HCT116 (cell line): ENCODE results near the gene TPSD1. TPM values are rescaled to one million over a fixed set of nuclear protein-coding genes. Genes with fewer than 3 reads are reported as not detected.

Source experiments
- ATAC-seq: fragments of 200-7000 bp; cut with Tn5 transposase; 2 replicates; pipeline ENCODE4 v1.9.1; 2020; ENCODE audit warnings: mild to moderate bottlenecking, moderate library complexity
- BruUV-seq: library from RNA; stranded (reverse); fragments of 400-500 nt; replicated peaks from 2 replicates; lab custom pipeline; 2021; lab: Mats Ljungman, UMichigan
- CTCF ChIA-PET: fragments of 300-600 bp; sonication (Branson Sonifier 250); formaldehyde crosslinking; loops from one replicate; lab custom pipeline; 2021; ENCODE audit warnings: antibody characterized with exemption; lab: Charles Lee
- POLR2A ChIA-PET: fragments of 300-600, 350-600 bp; sonication (Branson Sonifier 250); formaldehyde crosslinking; loops from one replicate; lab custom pipeline; 2021; ENCODE audit warnings: antibody characterized with exemption; lab: Charles Lee
- RAD21 ChIA-PET, 2 experiments: fragments of 300-600 bp; sonication (Branson Sonifier 250); formaldehyde crosslinking; loops; one replicate each; lab custom pipeline; 2023; ENCODE audit warnings: low total read pairs in 2 of 2; ENCODE audit not compliant: uncharacterized antibody in 2 of 2, unreplicated experiment in 2 of 2, low non-redundant PET in 1 of 2; lab: Charles Lee
- DNase-seq: peaks from one replicate; pipeline ENCODE4 v3.0.0-alpha.2; 2010; ENCODE audit warnings: low read depth, low spot score
- H2AFZ ChIP-seq: fragments of 200-600 bp; shearing (Covaris generic), sonication (generic); 2 replicates; pipeline ENCODE4 v1.6.1; 2017; ENCODE audit warnings: low read depth, mixed run types, mixed read lengths, antibody characterized with exemption, low read length; ENCODE audit not compliant: poor library complexity, severe bottlenecking
- H3K27ac ChIP-seq: 2 replicates; pipeline ENCODE4 v1.5.1; 2012; ENCODE audit warnings: low read depth, low read length
- H3K27me3 ChIP-seq: fragments of 200-600 bp; sonication (generic); 2 replicates; pipeline ENCODE4 v1.6.1; 2016; ENCODE audit warnings: mixed run types, low read length, mixed read lengths; ENCODE audit not compliant: insufficient read depth
- H3K36me3 ChIP-seq, 2 experiments: fragments of 200-500 bp in 1 of 2; fragments of 200-600 bp in 1 of 2; sonication (Bioruptor generic) in 1 of 2; sonication (generic) in 1 of 2; 2 replicates each; pipeline versions ENCODE4 v1.5.1 to v1.6.1; 2014 to 2016; ENCODE audit warnings: low read length in 2 of 2, inconsistent platforms in 1 of 2, mixed read lengths in 1 of 2, mixed run types in 1 of 2; ENCODE audit not compliant: insufficient read depth in 2 of 2, control insufficient read depth in 1 of 2
- H3K4me1 ChIP-seq, 2 experiments: fragments of 200-600 bp in 1 of 2; sonication (generic) in 1 of 2; 2 replicates each; pipeline versions ENCODE4 v1.5.1 to v1.6.1; 2012 to 2017; ENCODE audit warnings: low read length in 2 of 2, inconsistent platforms in 1 of 2, mild to moderate bottlenecking in 1 of 2, mixed read lengths in 1 of 2, mixed run types in 1 of 2, moderate library complexity in 1 of 2; ENCODE audit not compliant: insufficient read depth in 2 of 2, control insufficient read depth in 1 of 2
- H3K4me2 ChIP-seq: fragments of 200-600 bp; sonication (generic); 2 replicates; pipeline ENCODE4 v1.6.1; 2017; ENCODE audit warnings: mixed run types, low read length, mixed read lengths
- H3K4me3 ChIP-seq, 2 experiments: fragments of 200-600 bp in 1 of 2; sonication (generic) in 1 of 2; replicated peaks in 1 of 2; 2 replicates each; pipeline ENCODE4 v1.5.1; 2011 to 2016; ENCODE audit warnings: low read length in 2 of 2, control low read depth in 1 of 2, low read depth in 1 of 2, mild to moderate bottlenecking in 1 of 2, mixed read lengths in 1 of 2, mixed run types in 1 of 2
- H3K79me2 ChIP-seq: fragments of 200-600 bp; sonication (generic); 2 replicates; pipeline ENCODE4 v1.6.1; 2017; ENCODE audit warnings: mild to moderate bottlenecking, mixed run types, low read length, moderate library complexity, mixed read lengths; ENCODE audit not compliant: insufficient read depth
- H3K9ac ChIP-seq: fragments of 200-600 bp; sonication (generic); 2 replicates; pipeline ENCODE4 v1.6.1; 2016; ENCODE audit warnings: low read length, mixed read lengths
- H3K9me2 ChIP-seq: fragments of 200-600 bp; sonication (generic), shearing (Covaris generic); 2 replicates; pipeline ENCODE4 v1.6.1; 2017; ENCODE audit warnings: mixed run types, mild to moderate bottlenecking, moderate library complexity; ENCODE audit not compliant: insufficient read depth
- H3K9me3 ChIP-seq, 2 experiments: fragments of 200-500 bp in 1 of 2; fragments of 200-600 bp in 1 of 2; sonication (Bioruptor generic) in 1 of 2; sonication (generic) in 1 of 2; 2 replicates each; pipeline ENCODE4 v1.6.1; 2014 to 2017; ENCODE audit warnings: low read length in 2 of 2, mixed read lengths in 2 of 2, inconsistent platforms in 1 of 2, low read depth in 1 of 2, mild to moderate bottlenecking in 1 of 2, mixed run types in 1 of 2, moderate library complexity in 1 of 2; ENCODE audit not compliant: control insufficient read depth in 1 of 2, insufficient read depth in 1 of 2
- H4K20me1 ChIP-seq: fragments of 200-600 bp; sonication (generic), shearing (Covaris generic); 2 replicates; pipeline ENCODE4 v1.6.1; 2017; ENCODE audit warnings: mixed run types, mild to moderate bottlenecking, moderate library complexity; ENCODE audit not compliant: insufficient read depth
- ATF3 ChIP-seq: IDR thresholded peaks from 2 replicates; pipeline ENCODE4 v1.6.1; 2012
- CBX3 ChIP-seq: IDR thresholded peaks from 2 replicates; pipeline ENCODE4 v1.6.1; 2012; ENCODE audit warnings: low read depth
- CEBPB ChIP-seq: IDR thresholded peaks from 2 replicates; pipeline ENCODE4 v1.6.1; 2012; ENCODE audit warnings: low read depth
- EGR1 ChIP-seq: IDR thresholded peaks from 2 replicates; pipeline ENCODE4 v1.6.1; 2012; ENCODE audit warnings: low read depth
- ELF1 ChIP-seq: IDR thresholded peaks from 2 replicates; pipeline ENCODE4 v1.6.1; 2012; ENCODE audit warnings: low read depth, borderline replicate concordance
- EZH2phosphoT487 ChIP-seq: fragments of 200-600 bp; IDR thresholded peaks from 2 replicates; pipeline ENCODE4 v1.6.1; 2018; ENCODE audit warnings: antibody characterized with exemption, borderline replicate concordance
- FOSL1 ChIP-seq: IDR thresholded peaks from 2 replicates; pipeline ENCODE4 v1.6.1; 2012; ENCODE audit warnings: low read depth
- JUND ChIP-seq: IDR thresholded peaks from 2 replicates; pipeline ENCODE4 v1.6.1; 2012
- MAX ChIP-seq: IDR thresholded peaks from 2 replicates; pipeline ENCODE4 v1.6.1; 2012
- POLR2A ChIP-seq: IDR thresholded peaks from 2 replicates; pipeline ENCODE4 v1.7.0; 2011; ENCODE audit warnings: borderline replicate concordance; ENCODE audit not compliant: insufficient read depth, insufficient read length; ENCODE audit errors: extremely low read depth
- POLR2AphosphoS5 ChIP-seq: IDR thresholded peaks from 2 replicates; pipeline ENCODE4 v1.6.1; 2011; ENCODE audit warnings: mild to moderate bottlenecking, low read depth, low read length, moderate library complexity
- RAD21 ChIP-seq: IDR thresholded peaks from 2 replicates; pipeline ENCODE4 v1.6.1; 2012; ENCODE audit warnings: low read depth, mild to moderate bottlenecking
- SIN3A ChIP-seq: IDR thresholded peaks from 2 replicates; pipeline ENCODE4 v1.6.1; 2012; ENCODE audit warnings: low read depth
- SRF ChIP-seq: IDR thresholded peaks from 2 replicates; pipeline ENCODE4 v1.6.1; 2012; ENCODE audit warnings: low read depth
- TCF7L2 ChIP-seq: IDR thresholded peaks from 2 replicates; pipeline ENCODE4 v1.7.0; 2011; ENCODE audit warnings: borderline replicate concordance, inconsistent platforms; ENCODE audit not compliant: insufficient read depth, insufficient read length; ENCODE audit errors: extremely low read depth
- YY1 ChIP-seq: IDR thresholded peaks from 2 replicates; pipeline ENCODE4 v1.6.1; 2011; ENCODE audit warnings: low read length, low read depth, moderate library complexity, mild to moderate bottlenecking; ENCODE audit not compliant: insufficient replicate concordance; ENCODE audit errors: extremely low read depth
- ZBTB33 ChIP-seq: IDR thresholded peaks from 2 replicates; pipeline ENCODE4 v1.6.1; 2011; ENCODE audit warnings: mild to moderate bottlenecking, low read length, moderate library complexity; ENCODE audit not compliant: insufficient replicate concordance; ENCODE audit errors: extremely low read depth
- ZFX ChIP-seq: fragments of 450-650 bp; IDR thresholded peaks from 2 replicates; pipeline ENCODE4 v1.6.1; 2017
- ZNF274 ChIP-seq: fragments of 200-500 bp; sonication (Bioruptor generic); IDR thresholded peaks from 2 replicates; pipeline ENCODE4 v1.6.1; 2014; ENCODE audit warnings: mild to moderate bottlenecking, low read depth, low read length, inconsistent platforms
- intact Hi-C: fragments of 100-400 bp; cut with micrococcal nuclease; formaldehyde crosslinking; loops from 2 replicates; pipeline ENCODE4 v1.10.0; 2022
- total RNA-seq: library from RNA; stranded (reverse); gene quantifications from one replicate; pipeline ENCODE4 v1.2.1, GENCODE V29; 2021; ENCODE audit not compliant: unreplicated experiment

The TPSD1 gene
- total RNA-seq, 1 experiment from 2014 or later: not detected

GRCh38 chr16:1218930-1219611 is 36.8 kb upstream of the TPSD1 start:
- ChIA-PET RAD21 (no interaction called here), POLR2A (no interaction called here), CTCF (no interaction called here)
- no peak overlapping the region for H3K4me2 ChIP-seq
- no TSS peak for BruUV-seq
- H3K4me3 ChIP-seq: no peak overlapping the region
- no peak for DNase-seq
- TF ChIP-seq CEBPB (no peak), TCF7L2 (no peak), MAX (no peak), YY1 (no peak), ATF3 (no peak), ZFX (no peak), ZNF274 (no peak), JUND (no peak), RAD21 (no peak), EGR1 (no peak), CBX3 (no peak), FOSL1 (no peak), ELF1 (no peak), SRF (no peak), ZBTB33 (no peak), EZH2phosphoT487 (no peak), POLR2A (no peak), POLR2AphosphoS5 (no peak), SIN3A (no peak)
- no peaks in the 10 kb centered on the region for H3K9me3 ChIP-seq
- no peak overlapping the region for H3K27ac ChIP-seq
- no peaks in the 10 kb centered on the region for H3K27me3 ChIP-seq
- no peaks in the 10 kb centered on the region for H3K4me1 ChIP-seq
- no peaks in the 10 kb centered on the region for H3K9me2 ChIP-seq
- no peaks in the 10 kb centered on the region for H4K20me1 ChIP-seq
- H3K36me3 ChIP-seq: no peaks in the 10 kb centered on the region; a peak in 1 of 4 replicates
- ATAC-seq: no peak
- H3K79me2 ChIP-seq: no peaks in the 10 kb centered on the region
- intact Hi-C loops: no loop called here
- no peak overlapping the region for H2AFZ ChIP-seq
- H3K9ac ChIP-seq: no peak overlapping the region
